Measurements from ENCODE around the gene ZFP36L1.

- TF ChIP-seq MTA3 (CRISPR knock-in tag; IDR thresholded peaks at IDR 0.05) (no peak), EP300 (IDR thresholded peaks at IDR 0.05; ENCODE audit: low read depth in 2 of 2, low read length in 2 of 2) (peak in 1 of 2 experiments; percentile 83; a peak in 2 of 4 replicates), EP300 (CRISPR knock-in tag; IDR thresholded peaks at IDR 0.05; ENCODE audit: borderline replicate concordance) (peak; percentile 94), ZFYVE20 (CRISPR knock-in tag; IDR thresholded peaks at IDR 0.05; ENCODE audit: borderline replicate concordance, low read depth) (no peak), ZNF501 (CRISPR knock-in tag; IDR thresholded peaks at IDR 0.05) (peak; percentile 84), MXD1 (CRISPR knock-in tag; IDR thresholded peaks at IDR 0.05) (no peak; the same call in 1 of the 2 replicates), SIN3B (IDR thresholded peaks at IDR 0.05; ENCODE audit: low read length) (no peak)
Measured at GRCh38 chr14:68784226-68784910, 8.5 kb downstream of the ZFP36L1 start.

All from HepG2 (cell line).